Measurements from ENCODE around the gene CASZ1.

Gene CASZ1

GRCh38 chr1:10591010-10591409, 205.4 kb downstream of the CASZ1 start:
- DNase-seq = no peak

- no peak for DNase-seq
Observed at GRCh38 chr1:10589074-10589473, 207.4 kb downstream of the CASZ1 start.

GRCh38 chr1:10588640-10589039, 207.8 kb downstream of the CASZ1 start:
- no peak for DNase-seq

Data from NCI-H1048 (cell line).